GM23338 (cell line): ENCODE data around the gene PTPRE.
A peak's percentile ranks its signal among the peaks of the same experiment; 100 is the strongest.

Experiments
- CREB1 ChIP-seq: fragments of 250-450 bp; sonication (Bioruptor Pico); IDR thresholded peaks from 2 replicates; pipeline ENCODE4 v1.5.0; 2020; ENCODE audit warnings: low read depth, mild to moderate bottlenecking, moderate library complexity
- CTCF ChIP-seq, 2 experiments: fragments of 200-600 bp in 1 of 2; sonication (generic) in 1 of 2; conservative IDR thresholded peaks; 2 replicates each; pipeline versions ENCODE4 v1.5.1 to v1.6.1; 2016 to 2017; ENCODE audit warnings: antibody characterized with exemption in 2 of 2, low read depth in 2 of 2, mild to moderate bottlenecking in 2 of 2, moderate library complexity in 1 of 2
- EZH2 ChIP-seq: fragments of 200-600 bp; sonication (generic); IDR thresholded peaks from one replicate; pipeline ENCODE4 v1.8.0; 2017; ENCODE audit warnings: antibody characterized with exemption, mild to moderate bottlenecking, low read depth; ENCODE audit not compliant: unreplicated experiment
- EZH2phosphoT487 ChIP-seq: fragments of 200-600 bp; sonication (generic); IDR thresholded peaks from one replicate; pipeline ENCODE4 v1.8.1; 2018; ENCODE audit warnings: antibody characterized with exemption; ENCODE audit not compliant: unreplicated experiment
- NANOG ChIP-seq: IDR thresholded peaks from 2 replicates; pipeline ENCODE4 v1.6.1; 2016; ENCODE audit warnings: antibody characterized with exemption, borderline replicate concordance
- POLR2AphosphoS5 ChIP-seq: IDR thresholded peaks from 2 replicates; pipeline ENCODE4 v1.6.1; 2016; ENCODE audit warnings: antibody characterized with exemption, low read depth
- STAT1 ChIP-seq: IDR thresholded peaks from one replicate; pipeline ENCODE4 v1.6.1; 2016; ENCODE audit warnings: antibody characterized with exemption; ENCODE audit not compliant: unreplicated experiment
- ZNF114 ChIP-seq: fragments of 250-450 bp; sonication (Bioruptor Pico); IDR thresholded peaks from 2 replicates; pipeline ENCODE4 v1.5.0; 2020; ENCODE audit warnings: mild to moderate bottlenecking, moderate library complexity
- TF ChIP-seq, protein P1 (sequence below): IDR thresholded peaks from one replicate; pipeline ENCODE4 v1.6.1; 2018; ENCODE audit warnings: antibody characterized with exemption; ENCODE audit not compliant: unreplicated experiment

DNA sequence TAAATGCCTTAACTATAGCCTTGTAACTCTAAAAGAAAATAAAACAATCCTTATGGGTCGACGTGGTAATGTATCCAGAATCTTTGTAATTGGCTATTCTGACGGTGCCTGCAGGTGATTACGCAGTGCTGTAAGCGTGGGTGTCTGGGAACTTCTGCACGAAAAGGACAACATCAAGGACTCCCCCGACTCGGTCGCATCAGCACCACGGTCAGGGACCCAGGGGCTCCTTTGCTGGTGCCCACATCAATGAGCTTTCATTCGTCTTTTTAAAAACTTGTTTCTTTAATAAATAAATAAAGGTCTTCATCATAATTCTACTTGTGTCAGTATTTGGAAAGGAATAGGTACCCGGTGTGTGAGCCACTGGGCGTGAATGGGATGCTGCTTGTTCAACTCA, 206.1 kb downstream of the PTPRE start:
- TF ChIP-seq POLR2AphosphoS5, result no peak
- no peak for TF ChIP-seq EZH2phosphoT487
- TF ChIP-seq CTCF (conservative IDR thresholded peaks at IDR 0.05; ENCODE audit: low read depth in 2 of 2), result no peak
- TF ChIP-seq, protein P1, sequence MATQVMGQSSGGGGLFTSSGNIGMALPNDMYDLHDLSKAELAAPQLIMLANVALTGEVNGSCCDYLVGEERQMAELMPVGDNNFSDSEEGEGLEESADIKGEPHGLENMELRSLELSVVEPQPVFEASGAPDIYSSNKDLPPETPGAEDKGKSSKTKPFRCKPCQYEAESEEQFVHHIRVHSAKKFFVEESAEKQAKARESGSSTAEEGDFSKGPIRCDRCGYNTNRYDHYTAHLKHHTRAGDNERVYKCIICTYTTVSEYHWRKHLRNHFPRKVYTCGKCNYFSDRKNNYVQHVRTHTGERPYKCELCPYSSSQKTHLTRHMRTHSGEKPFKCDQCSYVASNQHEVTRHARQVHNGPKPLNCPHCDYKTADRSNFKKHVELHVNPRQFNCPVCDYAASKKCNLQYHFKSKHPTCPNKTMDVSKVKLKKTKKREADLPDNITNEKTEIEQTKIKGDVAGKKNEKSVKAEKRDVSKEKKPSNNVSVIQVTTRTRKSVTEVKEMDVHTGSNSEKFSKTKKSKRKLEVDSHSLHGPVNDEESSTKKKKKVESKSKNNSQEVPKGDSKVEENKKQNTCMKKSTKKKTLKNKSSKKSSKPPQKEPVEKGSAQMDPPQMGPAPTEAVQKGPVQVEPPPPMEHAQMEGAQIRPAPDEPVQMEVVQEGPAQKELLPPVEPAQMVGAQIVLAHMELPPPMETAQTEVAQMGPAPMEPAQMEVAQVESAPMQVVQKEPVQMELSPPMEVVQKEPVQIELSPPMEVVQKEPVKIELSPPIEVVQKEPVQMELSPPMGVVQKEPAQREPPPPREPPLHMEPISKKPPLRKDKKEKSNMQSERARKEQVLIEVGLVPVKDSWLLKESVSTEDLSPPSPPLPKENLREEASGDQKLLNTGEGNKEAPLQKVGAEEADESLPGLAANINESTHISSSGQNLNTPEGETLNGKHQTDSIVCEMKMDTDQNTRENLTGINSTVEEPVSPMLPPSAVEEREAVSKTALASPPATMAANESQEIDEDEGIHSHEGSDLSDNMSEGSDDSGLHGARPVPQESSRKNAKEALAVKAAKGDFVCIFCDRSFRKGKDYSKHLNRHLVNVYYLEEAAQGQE, result peak; percentile 46
- TF ChIP-seq EZH2, result no peak
- no peak for TF ChIP-seq CREB1 (CRISPR knock-in tag)
- TF ChIP-seq STAT1, result no peak
- no peak for TF ChIP-seq NANOG
- no peak for TF ChIP-seq ZNF114 (CRISPR knock-in tag)
